ENCODE measurements around the gene THY1. TPM values are rescaled to one million over a fixed set of nuclear protein-coding genes. Genes with fewer than 3 reads are reported as not detected.
"Not testable (repeated sequence)": the region's sequence is repeated elsewhere in the genome, so short reads cannot be mapped to it uniquely, and the experiment has no call there.

The THY1 gene
- total RNA-seq, 1 donor: 400 TPM

DNA sequence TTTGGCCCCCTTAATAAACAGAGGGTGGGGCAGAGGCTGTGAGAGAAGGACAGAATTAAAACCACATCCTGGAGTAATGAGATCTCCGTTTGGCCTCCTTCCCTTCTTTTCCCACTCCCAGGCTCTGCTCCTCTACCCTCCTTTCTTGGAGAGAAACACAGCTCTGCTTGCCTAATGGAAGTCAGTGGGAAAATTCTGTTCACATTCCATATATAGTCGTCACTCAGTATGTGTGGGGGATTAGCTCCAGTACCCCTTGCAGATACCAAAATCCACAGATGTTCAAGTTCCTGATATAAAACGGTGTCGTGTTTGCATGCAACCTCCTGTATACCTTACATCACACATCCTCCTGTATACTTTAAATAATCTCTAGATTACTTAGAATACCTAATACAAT, 37.6 kb upstream of the THY1 start:
- Histone ChIP-seq H3K4me1 (ENCODE audit: insufficient read depth, low read length) (peaks cover 18% of the 10 kb centered on the region), H3K4me2 (ENCODE audit: insufficient read depth, low read length) (peak overlapping the region; percentile 19), H3K4me3 (ENCODE audit: insufficient read depth, low read length) (no peak overlapping the region), H3K27ac (ENCODE audit: low read depth, low read length) (peak overlapping the region; percentile 33), H3K36me3 (ENCODE audit: insufficient read depth, low read length) (no peaks in the 10 kb centered on the region), H2AFZ (ENCODE audit: low read length) (peak overlapping the region; percentile 3), H3K79me2 (ENCODE audit: insufficient read depth, low read length) (no peaks in the 10 kb centered on the region), H3K27me3 (ENCODE audit: insufficient read depth, low read length) (no peaks in the 10 kb centered on the region), H4K20me1 (ENCODE audit: insufficient read depth, low read length) (no peaks in the 10 kb centered on the region), H3K9me3 (ENCODE audit: low read depth, low read length) (no peaks in the 10 kb centered on the region)
- DNase-seq (ENCODE audit: insufficient read length, low spot score, missing footprints): no peak
- TF ChIP-seq, protein P1, sequence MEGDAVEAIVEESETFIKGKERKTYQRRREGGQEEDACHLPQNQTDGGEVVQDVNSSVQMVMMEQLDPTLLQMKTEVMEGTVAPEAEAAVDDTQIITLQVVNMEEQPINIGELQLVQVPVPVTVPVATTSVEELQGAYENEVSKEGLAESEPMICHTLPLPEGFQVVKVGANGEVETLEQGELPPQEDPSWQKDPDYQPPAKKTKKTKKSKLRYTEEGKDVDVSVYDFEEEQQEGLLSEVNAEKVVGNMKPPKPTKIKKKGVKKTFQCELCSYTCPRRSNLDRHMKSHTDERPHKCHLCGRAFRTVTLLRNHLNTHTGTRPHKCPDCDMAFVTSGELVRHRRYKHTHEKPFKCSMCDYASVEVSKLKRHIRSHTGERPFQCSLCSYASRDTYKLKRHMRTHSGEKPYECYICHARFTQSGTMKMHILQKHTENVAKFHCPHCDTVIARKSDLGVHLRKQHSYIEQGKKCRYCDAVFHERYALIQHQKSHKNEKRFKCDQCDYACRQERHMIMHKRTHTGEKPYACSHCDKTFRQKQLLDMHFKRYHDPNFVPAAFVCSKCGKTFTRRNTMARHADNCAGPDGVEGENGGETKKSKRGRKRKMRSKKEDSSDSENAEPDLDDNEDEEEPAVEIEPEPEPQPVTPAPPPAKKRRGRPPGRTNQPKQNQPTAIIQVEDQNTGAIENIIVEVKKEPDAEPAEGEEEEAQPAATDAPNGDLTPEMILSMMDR (IDR thresholded peaks at IDR 0.05; ENCODE audit: extremely low read depth, low read depth, low read length): no peak

DNA sequence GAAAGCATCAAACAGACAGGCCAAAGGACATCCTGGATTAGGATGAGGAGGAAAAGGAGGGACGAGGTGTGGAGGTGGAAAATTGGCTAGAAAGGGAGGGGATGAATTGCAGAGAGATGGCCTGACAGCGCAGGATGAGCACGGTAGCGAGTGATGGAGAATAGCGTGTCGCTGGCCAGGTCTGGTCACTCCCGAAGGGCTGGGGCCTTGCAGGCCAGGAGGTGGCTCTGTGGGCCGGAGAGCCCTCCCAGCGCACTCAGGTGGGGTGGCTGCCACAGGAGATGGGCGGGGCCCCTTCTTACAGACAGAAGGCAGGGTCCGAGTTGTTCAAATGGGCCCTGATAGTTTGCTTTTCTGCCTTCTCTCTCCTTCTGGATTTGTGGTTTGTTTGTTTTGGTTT, 37.1 kb upstream of the THY1 start:
- no peak overlapping the region for H3K4me2 ChIP-seq (ENCODE audit: insufficient read depth, low read length)
- peak overlapping the region; percentile 24 for H3K27ac ChIP-seq (ENCODE audit: low read depth, low read length)
- H4K20me1 ChIP-seq (ENCODE audit: insufficient read depth, low read length): no peaks in the 10 kb centered on the region
- H2AFZ ChIP-seq (ENCODE audit: low read length): peak overlapping the region; percentile 3
- H3K79me2 ChIP-seq (ENCODE audit: insufficient read depth, low read length): no peaks in the 10 kb centered on the region
- H3K36me3 ChIP-seq (ENCODE audit: insufficient read depth, low read length): no peaks in the 10 kb centered on the region
- DNase-seq (ENCODE audit: insufficient read length, low spot score, missing footprints): no peak
- peaks cover 18% of the 10 kb centered on the region for H3K4me1 ChIP-seq (ENCODE audit: insufficient read depth, low read length)
- TF ChIP-seq, protein P1 (IDR thresholded peaks at IDR 0.05; ENCODE audit: extremely low read depth, low read depth, low read length): no peak
- H3K27me3 ChIP-seq (ENCODE audit: insufficient read depth, low read length): no peaks in the 10 kb centered on the region
- no peaks in the 10 kb centered on the region for H3K9me3 ChIP-seq (ENCODE audit: low read depth, low read length)
- H3K4me3 ChIP-seq (ENCODE audit: insufficient read depth, low read length): no peak overlapping the region

DNA sequence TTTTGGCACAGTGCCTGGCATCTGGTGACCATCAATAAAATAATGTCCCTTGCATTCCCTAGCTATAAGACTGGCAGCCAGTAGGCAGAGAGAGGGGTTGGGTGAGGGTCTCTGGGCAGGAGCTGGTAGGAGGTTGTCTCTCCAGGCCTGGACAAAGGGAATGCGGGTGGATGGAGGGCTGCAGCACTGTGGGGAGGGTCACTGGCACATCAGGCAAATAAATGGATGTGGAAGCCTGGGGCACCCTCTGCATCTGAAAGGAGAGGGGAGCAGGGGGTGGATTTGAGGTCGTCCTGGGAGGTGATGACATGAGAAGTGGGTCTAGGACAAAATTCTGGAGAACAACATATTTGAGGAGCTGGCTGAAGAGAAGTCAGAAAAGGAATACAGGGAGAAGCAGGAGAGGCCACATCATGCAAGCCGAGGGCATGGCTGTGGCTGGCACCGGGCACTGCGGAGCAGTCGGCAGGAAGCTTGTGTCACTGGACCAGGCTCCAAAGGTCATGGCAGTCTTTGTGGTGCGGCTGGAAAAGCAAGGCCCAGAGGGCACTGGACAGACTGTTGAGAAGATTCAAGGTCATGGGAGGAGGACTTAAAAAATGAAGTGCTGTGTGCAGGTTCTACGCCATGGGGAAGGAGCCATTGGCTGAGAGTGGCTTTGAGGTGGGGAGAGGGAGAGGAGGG, 36.5 kb upstream of the THY1 start:
- Histone ChIP-seq H3K79me2 (ENCODE audit: insufficient read depth, low read length) (no peaks in the 10 kb centered on the region), H4K20me1 (ENCODE audit: insufficient read depth, low read length) (no peaks in the 10 kb centered on the region), H3K27ac (ENCODE audit: low read depth, low read length) (no peak overlapping the region), H3K4me1 (ENCODE audit: insufficient read depth, low read length) (peaks cover 18% of the 10 kb centered on the region), H3K9me3 (ENCODE audit: low read depth, low read length) (no peaks in the 10 kb centered on the region), H3K4me2 (ENCODE audit: insufficient read depth, low read length) (no peak overlapping the region), H3K27me3 (ENCODE audit: insufficient read depth, low read length) (no peaks in the 10 kb centered on the region), H3K4me3 (ENCODE audit: insufficient read depth, low read length) (no peak overlapping the region), H3K36me3 (ENCODE audit: insufficient read depth, low read length) (no peaks in the 10 kb centered on the region), H2AFZ (ENCODE audit: low read length) (no peak overlapping the region)
- no peak for DNase-seq (ENCODE audit: insufficient read length, low spot score, missing footprints)
- TF ChIP-seq, protein P1 (IDR thresholded peaks at IDR 0.05; ENCODE audit: extremely low read depth, low read depth, low read length): no peak

DNA sequence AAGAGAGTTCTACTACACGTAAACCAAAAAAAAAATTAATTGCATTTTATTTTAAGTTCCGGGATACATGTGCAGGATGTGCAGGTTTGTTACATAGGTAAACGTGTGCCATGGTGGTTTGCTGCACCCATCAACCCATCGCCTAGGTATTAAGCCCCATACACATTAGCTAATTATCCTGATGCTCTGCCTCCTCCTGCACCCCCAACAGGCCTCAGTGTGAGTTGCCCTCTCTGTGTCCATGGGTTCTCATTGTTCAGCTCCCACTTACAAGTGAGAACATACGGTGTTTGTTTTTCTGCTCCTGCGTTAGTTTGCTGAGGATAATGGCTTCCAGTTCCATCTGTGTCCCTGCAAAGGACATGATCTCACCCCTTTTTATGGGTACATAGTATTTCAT, 32.7 kb upstream of the THY1 start:
- not testable (repeated sequence) for H3K4me2 ChIP-seq (ENCODE audit: insufficient read depth, low read length); DNase-seq (ENCODE audit: insufficient read length, low spot score, missing footprints); H4K20me1 ChIP-seq (ENCODE audit: insufficient read depth, low read length); H2AFZ ChIP-seq (ENCODE audit: low read length); H3K36me3 ChIP-seq (ENCODE audit: insufficient read depth, low read length); H3K4me1 ChIP-seq (ENCODE audit: insufficient read depth, low read length); H3K9me3 ChIP-seq (ENCODE audit: low read depth, low read length); H3K27me3 ChIP-seq (ENCODE audit: insufficient read depth, low read length); H3K4me3 ChIP-seq (ENCODE audit: insufficient read depth, low read length); H3K27ac ChIP-seq (ENCODE audit: low read depth, low read length); H3K79me2 ChIP-seq (ENCODE audit: insufficient read depth, low read length)

DNA sequence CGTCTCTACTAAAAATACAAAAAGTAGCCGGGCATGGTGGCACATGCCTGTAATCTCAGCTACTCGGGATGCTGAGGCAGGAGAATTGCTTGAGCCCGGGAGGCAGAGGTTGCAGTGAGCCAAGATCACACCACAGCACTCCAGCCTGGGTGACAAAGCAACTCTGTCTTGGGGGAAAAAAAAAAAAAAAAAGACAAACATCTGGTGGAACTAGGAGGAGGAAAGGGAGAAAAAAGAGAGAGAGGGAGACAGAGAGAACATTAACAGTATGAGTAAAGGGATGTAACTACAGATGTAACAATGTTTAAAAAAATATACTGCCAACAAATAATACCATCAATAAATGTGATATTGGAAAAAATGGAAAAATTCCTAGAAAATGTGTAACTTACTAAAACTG, 32.3 kb upstream of the THY1 start:
- not testable (repeated sequence) for H2AFZ ChIP-seq (ENCODE audit: low read length); H3K36me3 ChIP-seq (ENCODE audit: insufficient read depth, low read length); H4K20me1 ChIP-seq (ENCODE audit: insufficient read depth, low read length); H3K4me3 ChIP-seq (ENCODE audit: insufficient read depth, low read length); H3K4me1 ChIP-seq (ENCODE audit: insufficient read depth, low read length); H3K79me2 ChIP-seq (ENCODE audit: insufficient read depth, low read length); H3K27me3 ChIP-seq (ENCODE audit: insufficient read depth, low read length); H3K9me3 ChIP-seq (ENCODE audit: low read depth, low read length); H3K27ac ChIP-seq (ENCODE audit: low read depth, low read length); H3K4me2 ChIP-seq (ENCODE audit: insufficient read depth, low read length); DNase-seq (ENCODE audit: insufficient read length, low spot score, missing footprints)
